NCI-H524 (cell line): ENCODE results near the gene UGT1A1.
A peak's percentile ranks its signal among the peaks of the same experiment; 100 is the strongest.

Experiments
- DNase-seq, 2 experiments: peaks; one replicate each; lab custom pipeline; 2025; lab: John Stamatoyannopoulos, UW

Gene UGT1A1

DNA sequence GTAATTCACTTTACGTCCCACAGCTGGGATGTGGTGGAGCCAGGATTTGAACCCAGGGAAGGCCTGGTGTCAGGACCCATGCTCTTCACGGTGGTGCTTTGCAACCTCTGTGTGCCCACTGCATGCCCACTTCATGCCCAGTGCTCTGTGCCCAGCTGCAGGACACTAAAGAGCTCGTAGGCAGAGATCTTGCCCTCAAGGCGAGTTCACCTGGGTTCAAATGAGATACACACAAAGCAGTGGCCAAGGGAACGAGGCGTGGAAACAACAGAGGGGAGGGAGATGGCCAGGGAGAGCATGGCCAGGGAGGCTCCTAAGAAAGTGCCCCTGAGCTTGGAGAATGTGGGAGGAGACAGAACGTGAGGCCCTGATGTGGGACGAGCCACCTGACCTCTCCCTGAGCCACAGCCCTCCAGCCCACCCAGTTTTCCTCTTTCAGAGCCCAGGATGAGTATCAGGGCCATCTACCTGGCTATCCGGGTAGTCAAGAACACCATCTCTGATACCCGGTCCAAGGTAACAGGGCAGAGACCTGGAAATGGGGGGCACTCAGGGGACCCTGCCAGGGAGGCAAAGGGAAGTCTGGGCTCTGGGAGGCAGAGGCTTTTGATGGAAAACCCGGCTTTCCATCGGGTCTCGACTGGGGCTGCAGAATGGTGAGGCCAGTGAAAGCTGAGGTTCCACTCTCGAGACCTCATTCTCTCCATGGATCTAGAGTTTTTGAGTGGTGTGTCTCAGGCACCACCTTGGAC, 38.4 kb downstream of the UGT1A1 start:
- DNase-seq: no peak

DNA sequence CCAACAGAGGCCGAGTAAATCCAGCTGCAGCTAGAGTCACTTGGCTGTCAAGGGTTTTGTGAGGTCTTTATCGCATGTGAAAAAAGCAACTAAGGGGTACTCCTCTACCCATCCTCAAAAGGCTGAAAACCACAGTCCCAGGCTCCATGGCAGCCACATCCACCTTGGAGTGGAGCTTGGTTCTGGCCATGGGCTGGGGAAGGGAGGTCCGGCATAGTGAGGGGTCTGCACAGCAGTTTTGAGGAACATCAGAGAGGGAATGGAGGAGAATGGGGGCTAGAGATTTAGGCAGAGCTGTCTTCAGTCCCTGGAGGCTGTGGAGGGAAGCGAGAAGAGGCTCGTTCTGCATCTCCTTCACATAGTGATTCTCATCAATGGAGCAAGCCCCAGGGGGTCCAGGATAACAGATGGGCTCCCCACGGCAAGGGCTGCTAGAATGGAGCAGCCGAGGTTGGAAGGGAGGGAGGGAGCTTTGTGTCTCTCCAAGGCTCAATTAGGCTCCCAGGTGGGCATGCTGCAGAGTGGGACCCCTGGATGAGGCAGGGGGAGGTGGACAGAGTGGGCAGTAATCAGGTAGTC, 39.1 kb downstream of the UGT1A1 start:
- DNase-seq: peak; percentile 31 to 61

DNA sequence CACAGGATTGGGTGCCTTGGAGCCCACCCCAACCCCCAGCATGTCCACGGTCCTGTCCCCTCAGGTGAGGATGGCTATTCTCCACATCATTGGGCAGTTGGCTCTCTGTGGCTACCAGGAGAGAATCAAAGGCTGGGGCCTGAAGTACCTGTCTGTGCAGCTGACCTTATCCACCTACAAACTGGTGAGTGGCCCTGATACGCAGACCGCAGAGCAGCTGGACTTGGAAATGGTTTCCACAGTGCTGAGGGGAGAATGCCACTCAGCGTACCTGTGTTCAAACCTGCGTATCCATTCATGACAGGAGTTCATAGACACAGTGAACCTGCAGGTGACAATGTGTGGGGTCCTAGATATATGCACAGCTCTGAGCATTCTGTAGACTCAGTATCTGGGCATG, 39.6 kb downstream of the UGT1A1 start:
- no peak for DNase-seq

DNA sequence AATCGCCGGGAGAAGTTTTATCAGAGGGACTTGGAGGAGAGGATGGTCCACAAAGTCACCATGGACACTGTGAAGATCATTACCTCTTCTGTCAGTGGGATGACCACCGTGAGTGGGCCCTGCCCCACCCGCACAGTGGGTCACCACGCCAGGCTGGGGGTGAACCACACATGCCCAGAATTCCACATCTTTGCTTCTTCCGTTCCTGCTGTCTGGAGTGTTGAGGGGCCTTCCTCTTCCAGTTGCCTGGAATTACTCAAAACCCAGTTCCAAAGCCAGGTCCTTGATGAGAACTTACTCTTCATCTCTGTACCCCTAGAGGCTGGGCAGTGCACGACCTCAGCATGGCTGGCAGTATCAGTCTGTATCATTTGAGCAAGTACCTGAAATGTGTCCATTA, 40.1 kb downstream of the UGT1A1 start:
- no peak for DNase-seq

DNA sequence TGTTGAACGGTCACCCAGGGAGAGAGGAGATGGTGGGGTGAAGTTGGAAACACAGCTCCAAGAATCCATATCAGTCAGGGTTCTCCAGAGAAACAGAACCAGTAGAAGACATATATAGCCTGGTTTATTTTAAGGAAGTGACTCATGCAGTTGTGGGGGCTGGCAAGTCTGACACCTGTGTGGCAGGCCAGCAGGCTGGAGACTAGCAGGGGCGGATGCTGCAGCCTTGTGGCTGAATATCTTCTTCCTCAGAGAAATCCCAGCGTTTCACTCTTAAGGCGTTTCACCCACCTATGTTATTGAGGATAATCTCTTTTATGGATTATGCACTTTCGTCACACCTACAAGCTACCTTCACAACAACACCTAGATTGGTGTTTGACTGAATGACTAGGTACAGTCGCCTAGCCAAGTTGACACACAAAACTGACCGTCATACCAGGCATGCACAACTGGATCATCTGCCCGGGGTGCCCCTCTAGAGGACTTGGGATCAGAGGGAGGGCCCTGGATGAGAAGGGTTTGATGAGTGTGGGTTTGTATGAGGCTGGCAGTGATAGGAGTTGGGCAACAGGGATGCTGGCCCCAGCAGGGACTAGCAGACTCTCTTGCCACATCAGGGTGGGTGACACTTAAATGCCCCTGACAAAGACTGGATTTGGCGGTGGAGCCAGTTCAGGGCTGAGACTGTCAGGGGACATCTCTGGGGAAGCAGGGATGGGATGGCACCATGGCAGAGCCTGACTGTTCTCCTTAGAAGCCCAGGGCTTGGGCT, 41.5 kb downstream of the UGT1A1 start:
- no peak for DNase-seq

DNA sequence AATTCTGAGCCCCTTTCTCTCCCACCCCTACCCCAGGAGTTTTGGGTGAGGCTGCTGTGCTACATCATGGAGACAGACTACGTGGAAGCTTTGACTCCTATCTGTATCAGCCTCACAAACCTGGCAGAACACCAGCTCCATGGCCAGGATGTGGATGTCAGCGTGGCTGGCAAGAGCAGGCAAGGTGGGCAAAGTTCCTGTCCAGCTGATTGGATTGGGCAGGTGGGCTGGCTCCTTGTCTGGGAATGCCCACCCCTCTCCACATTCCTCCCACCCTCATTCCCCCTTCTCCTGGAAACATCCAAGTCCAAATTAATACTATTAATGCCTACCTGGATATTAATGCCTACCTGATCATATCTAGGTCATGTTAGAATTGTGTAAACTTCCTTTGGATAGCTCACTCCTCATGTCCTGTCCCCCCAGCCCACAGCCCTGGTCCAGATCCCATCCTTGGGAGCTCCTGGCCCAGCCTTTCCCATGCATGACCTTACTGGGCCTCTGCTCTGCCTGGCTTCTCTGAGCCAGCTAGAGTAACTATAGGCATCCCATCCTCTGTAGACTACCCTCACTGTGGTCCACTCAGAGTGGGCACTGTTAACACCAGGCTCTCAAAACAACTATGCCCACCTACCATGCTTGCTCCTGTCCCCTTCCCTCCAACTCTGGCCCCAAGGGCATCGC, 42.2 kb downstream of the UGT1A1 start:
- DNase-seq: no peak

DNA sequence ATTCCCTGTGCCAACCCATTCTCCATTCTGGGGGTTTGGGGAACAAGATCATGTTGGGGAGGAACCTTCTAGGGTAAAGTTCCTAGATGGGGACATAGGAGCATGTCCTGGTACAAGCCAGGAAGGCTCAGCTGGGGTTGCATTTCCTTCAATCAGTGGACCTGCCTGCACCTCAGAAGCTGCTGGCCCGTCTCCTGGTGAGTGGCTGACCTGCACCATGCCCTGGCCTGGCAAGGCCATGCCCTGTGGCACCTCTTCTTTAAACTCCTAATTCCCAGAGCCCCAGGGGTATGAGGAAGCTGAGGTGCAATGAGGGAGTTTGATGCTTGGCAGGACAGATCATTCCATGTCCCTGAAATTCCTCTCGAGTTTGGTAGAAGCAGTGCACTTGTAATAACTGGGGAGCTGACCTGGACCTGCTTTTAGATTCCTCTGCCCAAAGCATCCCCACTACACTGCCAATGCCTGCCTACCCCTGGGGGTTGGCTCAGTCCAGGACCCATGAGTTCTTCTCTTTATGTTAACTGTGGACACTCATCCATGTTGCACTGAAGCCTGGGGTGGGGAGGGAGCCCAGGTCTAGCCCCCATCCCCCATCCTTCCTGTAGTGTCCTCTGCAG, 43.3 kb downstream of the UGT1A1 start:
- no peak for DNase-seq

DNA sequence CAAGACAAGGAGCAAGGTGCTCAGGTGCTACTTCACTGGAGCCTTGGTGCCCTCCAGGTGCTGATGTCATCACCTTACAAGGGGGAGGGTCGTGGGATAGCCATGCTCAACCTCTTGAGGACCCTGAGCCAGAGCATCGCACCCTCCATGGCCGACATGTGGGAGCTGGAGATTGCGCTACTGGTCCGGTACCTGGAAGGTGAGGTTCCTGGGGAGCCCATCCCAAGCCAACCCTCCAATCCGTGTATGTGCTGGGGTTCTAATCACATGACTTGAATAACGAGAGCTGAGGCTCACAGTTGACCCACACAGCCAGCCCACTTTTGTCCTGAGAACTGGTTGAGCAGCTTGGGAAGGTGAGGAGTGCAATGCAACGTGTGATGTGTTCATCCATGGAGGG, 43.9 kb downstream of the UGT1A1 start:
- no peak for DNase-seq

DNA sequence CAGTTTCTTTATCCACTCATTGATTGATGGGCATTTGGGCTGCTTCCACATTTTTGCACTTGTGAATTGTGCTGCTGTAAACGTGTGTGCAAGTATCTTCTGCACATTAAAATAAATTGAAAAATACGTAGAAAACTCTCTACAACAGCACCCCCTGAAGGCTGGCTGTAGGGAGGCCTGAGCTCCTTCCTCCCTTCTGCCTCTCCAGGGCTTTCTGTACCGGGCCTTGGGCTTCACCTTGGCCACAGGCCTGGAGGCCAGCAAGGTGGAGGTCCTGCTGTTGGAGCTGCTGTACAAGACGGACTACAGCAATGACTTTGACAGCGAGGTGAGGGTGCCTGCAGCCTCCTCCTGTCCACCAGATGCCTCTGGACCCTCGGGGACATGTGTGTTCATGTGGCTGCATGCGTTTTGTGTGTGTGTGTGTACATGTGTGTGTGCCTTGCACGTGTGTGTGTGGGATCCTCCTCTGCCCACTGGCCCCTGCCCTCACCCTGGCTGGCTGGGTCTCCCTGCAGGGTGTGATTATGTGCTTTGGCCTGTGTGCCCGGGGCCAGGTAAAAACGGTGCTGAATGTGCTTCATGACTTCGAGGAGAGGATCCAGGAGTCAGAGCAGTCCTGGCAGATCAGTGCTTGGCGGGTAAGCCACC, 47.3 kb downstream of the UGT1A1 start:
- no peak for DNase-seq

DNA sequence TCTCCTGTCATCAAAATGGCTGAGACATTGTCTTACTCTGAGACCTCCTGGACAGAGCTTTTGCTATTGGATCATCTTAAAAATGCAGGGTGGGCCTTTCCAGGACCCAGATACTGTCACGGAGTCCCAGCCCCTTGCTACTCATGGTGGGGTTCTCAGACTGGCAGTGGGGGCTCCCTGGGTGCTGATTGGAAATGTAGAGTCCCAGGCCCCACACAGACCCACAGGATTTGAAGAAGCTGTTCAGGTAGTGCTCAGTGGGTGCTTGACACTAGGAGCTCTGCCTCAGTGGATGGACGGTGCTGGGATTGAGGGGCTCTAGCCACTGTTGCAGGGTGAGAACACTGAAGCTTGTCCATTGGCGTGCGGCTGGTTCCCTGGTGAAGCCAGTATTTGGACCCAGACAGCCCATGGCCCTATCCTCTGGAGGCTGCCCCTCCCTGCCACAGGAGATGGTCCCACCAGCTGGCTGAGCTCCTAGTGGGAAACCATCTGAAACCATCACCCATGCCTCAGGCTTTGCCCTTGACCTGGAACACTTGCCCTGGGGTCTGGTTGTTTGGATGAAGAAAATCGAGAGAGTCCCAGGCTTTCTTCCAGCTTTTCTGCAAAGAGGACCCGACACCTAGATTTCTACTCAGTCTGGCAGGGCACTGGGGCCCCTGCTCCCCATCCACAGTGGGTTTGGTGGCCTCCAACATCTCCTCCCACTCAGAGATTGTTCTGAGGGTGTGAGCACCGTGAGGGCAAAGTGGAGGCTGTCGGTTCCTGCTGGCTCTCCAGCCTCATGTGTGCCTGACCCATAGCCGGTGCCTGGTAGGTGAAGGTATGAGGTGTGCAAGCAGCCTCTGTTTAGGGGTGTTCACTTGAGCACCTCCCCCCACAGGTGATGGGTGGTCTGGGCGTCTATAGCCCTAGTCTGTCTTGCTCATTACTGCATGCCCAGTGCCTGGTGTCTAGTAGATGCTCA, 48.2 kb downstream of the UGT1A1 start:
- DNase-seq: no peak

DNA sequence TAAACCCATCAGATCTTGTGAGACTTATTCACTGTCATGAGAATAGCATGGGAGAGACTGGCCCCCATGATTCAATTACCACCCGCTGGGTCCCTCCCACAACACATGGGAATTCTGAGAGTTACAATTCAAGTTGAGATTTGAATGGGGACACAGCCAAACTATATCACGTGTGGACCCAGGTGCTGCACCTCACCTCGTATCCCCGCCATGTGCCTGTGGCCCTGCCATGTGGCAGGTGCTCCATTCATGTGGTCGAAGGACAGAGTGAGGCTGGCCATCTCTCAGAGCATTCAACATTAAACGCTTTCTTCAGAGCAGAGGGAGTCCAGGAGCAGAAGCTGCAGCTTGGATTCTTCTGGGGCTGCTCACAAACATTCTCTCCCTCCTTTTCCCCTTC, 50.3 kb downstream of the UGT1A1 start:
- DNase-seq: no peak

DNA sequence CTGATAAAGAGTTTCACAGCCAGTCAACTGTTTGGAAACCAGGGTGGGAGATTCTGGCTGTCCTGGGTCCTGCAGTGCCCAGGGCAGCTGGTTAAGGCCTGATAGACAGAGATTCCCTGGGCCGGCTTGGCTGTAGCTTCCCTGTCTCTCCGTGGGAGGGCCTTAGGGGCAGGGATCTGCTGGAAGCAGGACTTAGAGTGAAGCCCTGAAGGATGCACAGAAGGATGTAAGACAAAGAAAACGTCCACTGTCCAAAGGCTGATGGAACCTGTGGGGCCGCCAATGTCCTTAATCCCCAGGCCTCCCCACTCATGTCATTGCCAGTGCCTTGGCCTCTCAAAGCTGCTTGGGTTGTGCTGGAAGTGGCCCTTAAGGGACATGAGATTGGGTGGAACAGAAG, 51.0 kb downstream of the UGT1A1 start:
- no peak for DNase-seq

DNA sequence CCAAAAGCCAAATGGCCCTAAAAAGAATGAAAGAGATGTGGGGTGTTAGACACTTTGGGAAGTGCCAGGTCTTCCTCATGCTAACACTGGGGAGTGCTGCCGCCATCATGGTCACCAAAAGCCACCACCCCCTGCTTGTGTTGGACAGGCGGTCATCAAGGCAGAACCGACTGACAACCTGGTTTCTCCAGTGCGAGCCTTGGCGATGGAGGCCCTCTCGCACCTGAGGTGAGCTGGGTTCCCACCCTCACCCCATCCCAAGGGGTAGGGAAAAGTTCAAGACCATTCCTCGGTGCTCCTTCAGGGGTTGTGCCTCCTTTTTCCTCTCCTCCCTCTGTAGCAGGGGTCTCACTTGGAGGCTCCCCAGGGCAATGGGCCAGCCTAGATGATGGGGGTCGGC, 51.7 kb downstream of the UGT1A1 start:
- no peak for DNase-seq

DNA sequence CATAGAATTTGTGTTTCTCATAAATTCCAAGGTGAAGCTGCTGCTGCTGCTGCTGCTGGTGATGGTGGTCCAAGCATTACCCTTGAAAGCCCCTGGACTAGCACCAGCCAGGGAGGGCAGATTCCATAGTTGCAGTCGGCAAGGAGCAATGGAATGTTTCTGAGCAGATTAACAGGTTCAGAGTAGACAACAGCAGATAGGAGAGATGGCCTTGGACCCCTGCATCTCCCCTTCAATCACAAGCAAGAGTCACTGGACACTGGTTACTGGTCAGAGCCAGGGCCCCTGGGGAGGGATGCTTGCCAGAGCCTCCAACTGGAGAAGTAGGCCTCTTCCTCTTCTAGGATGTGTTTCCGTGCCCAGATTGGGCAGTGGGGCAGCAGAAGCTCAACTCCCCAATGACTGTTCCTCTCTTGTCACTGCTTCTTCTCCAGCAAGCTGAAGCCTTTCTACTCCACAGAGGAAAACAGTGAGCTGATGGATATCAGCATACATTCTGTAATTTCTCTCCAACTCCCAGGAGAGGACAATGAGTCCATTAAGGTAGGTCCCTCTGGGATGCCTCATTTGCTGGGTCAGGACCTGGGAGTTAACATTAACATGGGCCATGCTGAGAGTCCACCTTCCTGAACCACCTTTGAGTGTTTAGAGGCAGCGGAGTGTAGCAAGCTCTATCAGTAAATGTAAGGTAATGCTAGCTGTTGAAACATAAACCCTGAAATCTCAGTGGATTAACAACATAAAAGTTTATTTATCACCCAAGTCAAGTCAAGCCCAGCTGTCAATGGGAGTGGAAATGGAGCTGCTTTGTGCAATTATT, 53.4 kb downstream of the UGT1A1 start:
- DNase-seq: no peak

DNA sequence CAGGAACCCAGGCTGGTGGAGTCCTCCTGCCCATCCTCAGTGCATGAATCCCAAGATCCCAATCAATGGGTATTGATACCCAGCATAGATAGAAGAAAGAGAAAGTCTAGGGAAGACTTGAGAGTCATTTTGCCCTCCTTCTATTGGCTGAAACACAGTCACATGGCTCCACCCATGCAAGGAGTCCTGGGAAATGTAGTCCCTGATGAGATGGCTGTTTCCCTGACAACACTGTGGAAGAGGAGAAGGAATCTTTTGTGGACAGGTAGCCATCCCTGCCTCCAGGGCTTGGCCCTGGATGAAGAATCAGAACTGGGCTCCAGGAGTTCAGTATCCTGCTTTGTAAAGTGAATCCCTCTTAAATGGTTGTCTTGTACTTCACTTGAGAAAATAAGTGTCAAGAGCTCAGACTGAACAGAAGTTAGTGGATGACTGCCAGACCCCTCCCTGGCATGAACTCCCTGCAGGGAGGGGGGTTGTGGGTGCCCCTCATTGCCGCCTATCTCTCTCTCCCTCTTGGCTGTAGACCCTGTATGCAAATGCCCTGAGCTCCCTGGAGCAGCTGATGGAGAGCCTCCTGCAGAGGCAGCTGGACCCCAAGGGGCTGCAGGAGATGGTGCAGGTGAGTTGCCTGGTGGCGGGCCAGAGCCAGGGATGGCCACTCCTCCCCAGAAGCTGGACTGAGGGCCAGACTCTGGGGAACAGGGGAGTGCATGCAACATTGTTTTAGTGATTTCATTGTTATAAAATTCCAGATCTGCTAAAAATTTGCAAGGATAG, 54.2 kb downstream of the UGT1A1 start:
- DNase-seq: peak in 1 of 2 experiments; percentile 34

DNA sequence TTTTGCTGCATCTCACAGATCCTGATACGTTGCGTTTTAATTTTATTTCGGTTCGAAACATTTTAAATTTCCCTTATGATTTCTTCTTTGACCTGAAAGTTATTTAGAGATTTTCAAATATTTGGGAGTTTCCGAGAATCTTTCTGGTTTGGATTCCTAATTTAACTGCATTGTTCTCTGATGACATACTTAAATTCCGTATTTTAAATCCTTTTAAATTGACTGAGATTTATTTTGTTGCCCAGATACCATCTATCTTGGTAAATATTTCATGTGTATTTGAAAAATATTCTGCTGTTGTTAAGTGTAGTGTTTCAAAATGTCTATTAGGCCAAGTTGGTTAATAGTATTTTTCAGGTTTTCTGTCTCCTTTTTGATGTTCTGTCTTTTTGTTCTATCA, 55.8 kb downstream of the UGT1A1 start:
- no peak for DNase-seq

DNA sequence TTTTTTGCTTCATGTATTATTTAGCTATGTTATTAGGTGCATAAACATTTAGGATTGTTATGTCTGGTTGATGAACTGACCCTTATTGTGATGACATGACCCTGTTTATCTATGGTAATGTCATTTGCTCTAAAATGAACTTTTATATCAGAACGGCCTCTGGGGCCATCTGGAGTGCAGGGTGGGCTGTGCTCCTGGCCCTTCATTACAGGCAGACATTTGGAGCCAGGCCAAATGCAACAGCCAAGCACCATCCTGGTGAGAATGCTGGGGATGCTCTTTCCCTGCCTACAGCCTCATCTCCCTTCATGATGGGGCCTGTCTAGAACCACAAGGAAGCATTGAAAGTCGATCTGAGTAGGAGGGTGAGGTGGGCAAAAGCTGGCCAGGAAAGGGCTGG, 56.3 kb downstream of the UGT1A1 start:
- peak; percentile 12 to 66 for DNase-seq

DNA sequence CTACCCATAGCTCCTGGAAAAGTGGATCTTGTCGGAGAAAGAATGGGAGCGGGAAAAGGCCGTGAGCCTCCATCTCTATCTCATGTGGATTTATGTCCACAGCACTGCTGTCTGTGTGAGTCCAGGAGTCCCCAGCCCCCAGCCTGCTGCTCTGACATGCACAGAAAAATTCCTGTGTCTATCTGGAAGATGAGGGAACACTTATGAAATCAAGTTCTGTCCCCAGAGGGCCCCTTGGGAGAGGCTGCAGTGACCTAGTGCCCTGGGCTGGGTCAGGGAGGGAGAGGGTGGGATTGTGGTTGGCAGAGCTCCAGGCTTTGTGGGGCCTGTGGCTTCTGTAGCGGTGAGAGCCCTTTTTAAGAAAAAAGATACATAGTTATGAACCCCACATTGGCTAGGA, 56.7 kb downstream of the UGT1A1 start:
- DNase-seq: no peak
